ENCODE data around the gene RFTN1.
A peak's percentile ranks its signal among the peaks of the same experiment; 100 is the strongest.

The RFTN1 gene

GRCh38 chr3:16346413-16347081 is 167.0 kb downstream of the RFTN1 start:
- no peak for DNase-seq

DNA sequence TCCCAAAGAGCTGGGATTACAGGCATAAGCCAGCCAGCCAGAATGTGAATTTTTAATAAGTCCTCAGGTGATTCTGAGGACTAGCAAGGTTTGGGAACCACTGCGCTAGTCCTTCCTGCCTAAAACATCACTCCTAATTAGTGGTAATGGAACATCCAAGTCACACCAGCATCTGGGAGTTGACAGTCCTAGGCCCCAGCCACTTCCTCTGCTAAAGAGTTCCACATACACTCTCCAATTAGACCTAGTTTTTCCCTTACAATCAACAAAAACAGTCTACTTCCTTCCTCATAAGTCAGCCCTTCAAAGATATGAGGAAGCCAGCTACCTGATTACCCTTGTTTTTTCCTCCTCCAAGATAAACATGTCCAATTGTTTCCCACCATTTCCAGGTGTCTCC is 170.4 kb downstream of the RFTN1 start:
- no peak for DNase-seq

GRCh38 chr3:16338999-16339398 is 174.5 kb downstream of the RFTN1 start:
- no peak for DNase-seq

- DNase-seq = peak; percentile 44
These were observed 175.5 kb downstream of the RFTN1 start for GRCh38 chr3:16337856-16338540.

DNA sequence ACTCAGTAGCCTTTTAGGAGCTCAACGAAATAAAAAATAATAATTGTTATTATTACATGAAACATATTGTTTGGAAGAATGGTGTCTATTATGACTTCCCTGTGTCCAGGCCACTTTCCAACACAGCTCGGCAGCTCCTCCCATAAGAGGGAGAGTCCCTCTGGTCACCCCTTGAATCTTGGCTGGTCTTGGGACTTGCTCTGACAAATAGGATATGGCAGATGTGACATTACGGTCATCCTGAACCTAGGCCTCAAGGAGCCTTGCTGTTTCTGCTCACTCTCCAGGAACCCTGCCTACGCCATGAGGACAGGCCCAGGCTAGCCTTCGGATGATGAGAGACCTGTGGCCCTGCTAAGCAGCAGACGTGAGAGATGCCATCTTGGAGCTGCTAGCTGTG is 176.7 kb downstream of the RFTN1 start:
- no peak for DNase-seq

GRCh38 chr3:16335772-16336645 is 177.5 kb downstream of the RFTN1 start:
- no peak for DNase-seq

DNA sequence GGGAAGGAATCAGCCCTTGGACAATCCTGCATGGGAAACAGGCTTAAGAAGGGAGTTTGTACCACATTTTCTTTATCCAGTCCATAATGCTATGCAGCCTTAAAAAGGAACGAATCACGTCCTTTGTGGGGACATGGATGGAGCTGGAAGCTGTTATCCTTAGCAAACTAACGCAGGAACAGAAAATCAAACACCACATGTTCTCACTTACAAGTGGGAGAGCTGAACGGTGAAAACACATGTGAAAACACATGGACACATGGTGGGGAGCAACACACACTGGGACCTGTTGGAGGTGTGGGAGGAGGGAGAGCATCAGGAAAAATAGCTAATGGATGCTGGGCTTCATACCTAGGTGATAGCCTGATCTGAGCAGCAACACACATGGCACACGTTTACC is 178.2 kb downstream of the RFTN1 start:
- DNase-seq = no peak

DNA sequence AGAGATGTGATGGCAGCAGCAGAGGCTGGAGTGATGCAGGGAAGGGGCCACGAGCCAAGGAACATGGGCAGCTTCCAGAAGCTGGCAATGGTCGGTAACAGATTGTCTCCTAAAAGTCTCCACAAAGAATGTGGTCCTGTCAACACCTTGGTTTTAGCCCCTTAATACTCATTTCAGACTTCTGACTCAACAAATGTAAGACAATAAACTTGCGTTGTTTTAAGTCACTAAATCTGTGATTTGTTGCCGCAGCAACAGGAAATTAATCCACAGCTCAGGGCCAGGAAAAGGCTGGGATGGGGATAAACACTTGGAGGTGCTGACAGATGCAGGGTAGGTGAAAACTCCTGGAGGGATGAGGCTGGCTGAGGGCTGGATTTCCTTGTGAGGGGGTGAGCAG is 178.6 kb downstream of the RFTN1 start:
- no peak for DNase-seq

GRCh38 chr3:16332904-16333426 is 180.5 kb downstream of the RFTN1 start:
- no peak for DNase-seq

DNA sequence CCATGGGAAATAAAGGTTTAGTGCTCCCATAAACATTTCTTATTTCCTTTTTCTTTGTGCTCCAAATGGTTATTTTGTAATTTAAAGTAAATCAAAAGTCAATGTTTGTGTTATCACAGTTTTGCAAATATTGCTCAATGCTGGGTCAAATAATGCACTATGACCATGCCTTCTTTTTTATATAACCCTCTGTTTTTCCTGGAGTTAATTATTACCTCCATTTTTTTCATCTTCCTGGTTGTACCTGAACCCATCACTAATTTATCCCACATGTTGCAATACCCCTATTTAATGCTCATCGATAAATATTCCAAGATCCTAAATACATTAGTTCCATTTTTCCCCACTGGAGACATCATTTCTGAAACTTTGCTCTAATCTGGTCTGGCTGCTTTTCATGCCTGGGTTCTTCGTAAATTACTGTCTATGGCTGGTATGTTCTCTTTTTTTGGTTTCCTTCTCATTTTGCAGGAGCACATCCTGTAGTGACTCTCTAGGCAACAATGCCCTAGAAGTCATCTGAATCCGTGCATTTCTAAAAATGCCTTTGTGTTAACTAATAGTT is 182.1 kb downstream of the RFTN1 start:
- DNase-seq = no peak

DNA sequence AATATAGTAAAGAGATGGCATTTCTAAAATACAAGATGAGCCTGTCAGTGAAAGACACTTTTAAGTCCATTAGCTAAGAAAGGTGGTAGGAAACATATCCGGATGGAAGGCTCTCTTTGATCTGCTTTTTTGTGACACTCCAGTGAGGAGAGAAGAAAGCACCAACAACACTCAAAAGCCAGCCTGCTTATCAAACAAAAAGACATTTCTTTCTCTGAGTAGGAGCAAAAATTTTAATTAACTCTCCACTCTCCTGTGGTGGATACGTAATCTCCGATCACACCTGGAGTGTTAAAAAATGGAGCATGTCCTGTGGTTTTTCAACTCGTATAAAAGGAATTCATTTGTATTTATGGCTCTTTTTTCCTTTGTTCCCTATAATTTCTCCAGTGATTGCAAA is 183.1 kb downstream of the RFTN1 start:
- no peak for DNase-seq

DNA sequence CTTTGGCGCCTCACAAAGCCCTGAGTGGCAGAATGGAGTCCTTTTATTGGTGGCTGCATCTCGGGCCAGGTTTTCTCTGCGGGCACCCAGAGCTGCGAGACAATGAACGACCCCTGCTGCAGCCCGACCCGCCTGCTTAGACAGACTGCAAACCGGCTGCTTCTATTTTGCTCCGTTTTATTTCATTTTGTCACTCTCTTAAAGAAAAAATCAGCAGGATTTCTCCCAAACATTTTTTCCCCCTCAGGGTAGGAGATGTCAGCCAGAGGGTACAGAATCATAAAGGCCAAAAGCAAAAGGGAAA is 183.7 kb downstream of the RFTN1 start:
- DNase-seq = no peak

- DNase-seq = no peak
These were observed 184.3 kb downstream of the RFTN1 start for GRCh38 chr3:16329036-16329825.

- no peak for DNase-seq
These were observed 185.4 kb downstream of the RFTN1 start for GRCh38 chr3:16328124-16328523.

GRCh38 chr3:16326724-16327349 is 186.7 kb downstream of the RFTN1 start:
- DNase-seq = no peak

GRCh38 chr3:16325850-16326249 is 187.6 kb downstream of the RFTN1 start:
- no peak for DNase-seq

DNA sequence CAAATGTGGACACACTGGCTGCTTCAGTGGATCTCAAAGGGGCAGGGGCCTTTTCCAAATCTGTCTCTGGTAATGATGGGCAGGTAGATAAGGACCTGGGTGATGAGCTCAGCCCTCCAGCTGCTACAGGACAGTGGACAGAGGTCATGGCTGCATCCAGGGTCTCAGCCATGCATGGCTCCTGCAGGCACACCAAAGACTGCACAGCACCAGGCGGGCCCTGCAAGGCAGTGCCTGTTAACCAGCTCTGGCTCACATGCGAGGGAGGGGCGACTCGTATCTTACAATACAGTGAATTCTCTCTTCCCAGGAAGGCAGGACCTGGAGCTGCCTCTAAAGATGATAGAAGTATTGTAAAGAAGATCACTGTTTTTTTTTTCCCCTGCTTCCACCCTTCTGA is 189.8 kb downstream of the RFTN1 start:
- no peak for DNase-seq

- DNase-seq = no peak
These were observed 191.3 kb downstream of the RFTN1 start for GRCh38 chr3:16322189-16322588.

- no peak for DNase-seq
These were observed 192.8 kb downstream of the RFTN1 start for GRCh38 chr3:16320711-16321110.

- DNase-seq = no peak
These were observed 193.8 kb downstream of the RFTN1 start for GRCh38 chr3:16319723-16320122.

GRCh38 chr3:16319307-16319706 is 194.2 kb downstream of the RFTN1 start:
- peak; percentile 78 for DNase-seq

DNA sequence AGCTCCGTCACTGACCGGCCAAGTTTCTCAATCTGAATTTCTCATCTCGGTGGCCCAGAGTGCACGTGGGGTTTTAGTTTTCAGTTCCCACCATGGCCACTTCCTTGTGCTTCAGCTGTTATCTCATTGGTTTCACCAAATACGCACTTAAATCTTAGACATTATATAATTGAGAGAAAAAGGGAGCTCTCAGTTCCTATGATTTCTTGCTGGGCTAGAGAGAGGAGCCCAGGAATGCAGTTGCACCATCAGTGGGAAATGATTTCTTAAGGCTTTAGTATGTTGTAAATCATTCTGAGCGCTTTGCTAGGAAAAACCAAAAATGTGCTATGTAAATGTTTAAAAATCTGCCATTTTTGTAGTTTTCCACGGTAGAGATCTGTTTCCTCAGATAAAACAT is 195.3 kb downstream of the RFTN1 start:
- no peak for DNase-seq

Measured in activated gamma-delta T cell treated with Interleukin-2 at 50 U/mL for 16 hours (primary cell).